GM12874 (cell line): Measurements from ENCODE around the gene SGCD.

Experiments
- TF ChIP-seq, protein P1 (sequence below): IDR thresholded peaks from 2 replicates; pipeline ENCODE4 v1.5.1; 2011; ENCODE audit warnings: low read depth, mild to moderate bottlenecking, control low read depth, low read length, moderate library complexity; ENCODE audit not compliant: insufficient read depth

The SGCD gene

GRCh38 chr5:156332245-156332644 lies 5.3 kb downstream of the SGCD start:
- TF ChIP-seq, protein P1, sequence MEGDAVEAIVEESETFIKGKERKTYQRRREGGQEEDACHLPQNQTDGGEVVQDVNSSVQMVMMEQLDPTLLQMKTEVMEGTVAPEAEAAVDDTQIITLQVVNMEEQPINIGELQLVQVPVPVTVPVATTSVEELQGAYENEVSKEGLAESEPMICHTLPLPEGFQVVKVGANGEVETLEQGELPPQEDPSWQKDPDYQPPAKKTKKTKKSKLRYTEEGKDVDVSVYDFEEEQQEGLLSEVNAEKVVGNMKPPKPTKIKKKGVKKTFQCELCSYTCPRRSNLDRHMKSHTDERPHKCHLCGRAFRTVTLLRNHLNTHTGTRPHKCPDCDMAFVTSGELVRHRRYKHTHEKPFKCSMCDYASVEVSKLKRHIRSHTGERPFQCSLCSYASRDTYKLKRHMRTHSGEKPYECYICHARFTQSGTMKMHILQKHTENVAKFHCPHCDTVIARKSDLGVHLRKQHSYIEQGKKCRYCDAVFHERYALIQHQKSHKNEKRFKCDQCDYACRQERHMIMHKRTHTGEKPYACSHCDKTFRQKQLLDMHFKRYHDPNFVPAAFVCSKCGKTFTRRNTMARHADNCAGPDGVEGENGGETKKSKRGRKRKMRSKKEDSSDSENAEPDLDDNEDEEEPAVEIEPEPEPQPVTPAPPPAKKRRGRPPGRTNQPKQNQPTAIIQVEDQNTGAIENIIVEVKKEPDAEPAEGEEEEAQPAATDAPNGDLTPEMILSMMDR, result no peak

- TF ChIP-seq, protein P1, result no peak
Observed at GRCh38 chr5:156339139-156339841, 12.3 kb downstream of the SGCD start.

DNA sequence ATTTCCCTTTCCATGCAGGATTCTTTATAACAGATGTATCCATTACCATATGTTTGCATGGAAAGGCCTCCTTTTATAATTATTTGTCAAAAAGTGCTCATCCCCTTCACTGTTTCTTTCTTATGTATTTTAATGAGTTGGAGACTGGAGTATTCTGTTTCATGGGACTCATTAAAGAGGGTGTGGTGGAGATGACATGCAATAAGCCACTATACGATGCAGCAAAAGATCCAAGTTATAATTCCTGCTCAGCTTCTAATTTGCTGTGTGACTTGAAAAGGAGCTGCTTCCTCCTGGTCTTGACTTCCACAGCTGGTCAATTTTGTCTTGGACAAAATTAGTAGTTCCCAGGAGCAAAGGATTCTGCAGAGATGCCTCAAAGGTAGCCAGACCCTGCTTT lies 13.9 kb downstream of the SGCD start:
- TF ChIP-seq, protein P1, result no peak

DNA sequence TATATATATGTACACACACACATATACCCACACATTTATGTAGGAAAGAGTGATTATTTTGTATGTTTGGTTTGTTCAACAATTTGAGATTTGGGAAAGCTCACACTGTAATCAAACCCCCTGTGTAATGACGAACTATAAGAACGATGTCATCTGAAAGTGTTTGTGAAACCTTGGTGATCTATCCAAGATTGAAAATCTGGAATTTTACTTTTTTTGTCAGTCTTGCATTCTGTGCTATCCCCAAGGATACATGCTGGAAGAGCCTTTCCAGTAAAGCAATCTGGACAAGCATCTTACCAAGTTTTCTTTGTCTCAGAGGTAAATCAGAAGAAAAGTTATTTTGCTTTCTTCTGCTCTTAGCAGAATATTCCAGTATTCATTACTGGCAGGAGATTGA lies 23.3 kb downstream of the SGCD start:
- TF ChIP-seq, protein P1, result no peak

DNA sequence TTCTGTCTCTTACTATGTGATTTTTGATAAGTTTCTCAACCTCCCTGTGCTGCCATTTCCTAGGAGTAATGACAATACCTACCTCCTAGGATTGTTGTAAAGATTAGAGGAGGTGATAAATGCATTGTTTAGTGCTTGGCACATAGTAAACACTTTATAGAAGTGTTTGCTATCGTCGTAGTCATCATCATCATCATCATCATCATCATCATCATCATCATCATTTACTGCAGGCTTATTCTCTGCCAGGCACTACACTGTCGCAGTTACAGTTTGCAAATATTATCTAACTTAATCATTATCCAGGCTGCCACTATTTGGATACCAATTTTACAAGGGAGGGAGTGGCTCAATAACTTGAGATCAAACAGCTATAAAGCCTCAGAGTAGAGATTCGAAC lies 24.5 kb downstream of the SGCD start:
- TF ChIP-seq, protein P1, result no peak

- TF ChIP-seq, protein P1, result no peak
Observed at GRCh38 chr5:156354571-156354970, 27.6 kb downstream of the SGCD start.

GRCh38 chr5:156356238-156356637 lies 29.3 kb downstream of the SGCD start:
- TF ChIP-seq, protein P1, result no peak

DNA sequence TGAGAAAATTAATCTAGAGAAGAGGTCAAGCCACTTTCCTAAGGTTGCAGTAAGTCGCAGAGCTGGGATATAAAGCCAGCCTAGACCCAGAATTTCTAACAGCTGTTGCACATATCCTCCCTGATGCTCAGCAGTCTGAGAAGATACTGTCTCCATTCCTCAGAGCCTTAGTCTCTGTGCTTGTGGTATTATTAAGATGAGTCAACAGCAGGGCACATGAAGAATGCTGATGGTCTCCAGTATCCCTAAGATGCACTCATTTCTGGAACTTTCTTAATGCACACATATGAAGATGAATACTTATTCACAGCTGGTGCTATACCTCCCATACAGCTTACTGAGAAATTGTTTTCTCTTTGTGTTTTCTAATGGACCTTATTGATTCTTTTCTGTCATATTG lies 32.5 kb downstream of the SGCD start:
- TF ChIP-seq, protein P1, result no peak
